Fibroblast of lung (primary cell): ENCODE results near the gene PPP2R5C. TPM values are rescaled to one million over a fixed set of nuclear protein-coding genes. Genes with fewer than 3 reads are reported as not detected.

Experiments used
- DNase-seq, 2 donors: peaks; one replicate each; pipeline versions ENCODE4 v3.0.0 to v3.0.0-alpha.2; 2010; ENCODE audit warnings: low read depth in 2 of 2
- H2AFZ ChIP-seq: 2 replicates; pipeline ENCODE4 v1.5.1; 2012; ENCODE audit warnings: low read length, control low read depth, inconsistent platforms
- H3K27ac ChIP-seq: 2 replicates; pipeline ENCODE4 v1.5.1; 2011; ENCODE audit warnings: low read length, control low read depth; ENCODE audit not compliant: insufficient read depth
- H3K27me3 ChIP-seq: 2 replicates; pipeline ENCODE4 v1.5.1; 2011; ENCODE audit warnings: mild to moderate bottlenecking, low read length; ENCODE audit not compliant: control insufficient read depth, insufficient read depth
- H3K36me3 ChIP-seq: 2 replicates; pipeline ENCODE4 v1.5.1; 2011; ENCODE audit warnings: low read length; ENCODE audit not compliant: control insufficient read depth, insufficient read depth
- H3K4me1 ChIP-seq: 2 replicates; pipeline ENCODE4 v1.5.1; 2011; ENCODE audit warnings: low read length; ENCODE audit not compliant: control insufficient read depth, insufficient read depth; ENCODE audit errors: extremely low read depth
- H3K4me2 ChIP-seq: 2 replicates; pipeline ENCODE4 v1.5.1; 2011; ENCODE audit warnings: low read length, control low read depth; ENCODE audit not compliant: insufficient read depth; ENCODE audit errors: extremely low read depth
- H3K4me3 ChIP-seq, 4 experiments: fragments of 200-600 bp in 1 of 4; sonication (generic) in 1 of 4; replicated peaks in 1 of 4; 2 replicates each; pipeline ENCODE4 v1.5.1; 2011 to 2016; ENCODE audit warnings: low read length in 4 of 4, low read depth in 3 of 4, mild to moderate bottlenecking in 3 of 4, control low read depth in 2 of 4, inconsistent platforms in 1 of 4, mixed read lengths in 1 of 4; ENCODE audit not compliant: insufficient read depth in 1 of 4; ENCODE audit errors: control extremely low read depth in 1 of 4
- H3K79me2 ChIP-seq: 2 replicates; pipeline ENCODE4 v1.5.1; 2012; ENCODE audit warnings: mild to moderate bottlenecking, low read length, inconsistent platforms; ENCODE audit not compliant: control insufficient read depth, insufficient read depth
- H3K9ac ChIP-seq: 2 replicates; pipeline ENCODE4 v1.5.1; 2011; ENCODE audit warnings: mild to moderate bottlenecking, low read length, control low read depth; ENCODE audit not compliant: insufficient read depth
- H3K9me3 ChIP-seq: 2 replicates; pipeline ENCODE4 v1.5.1; 2012; ENCODE audit warnings: low read depth, low read length; ENCODE audit not compliant: control insufficient read depth, insufficient read depth
- H4K20me1 ChIP-seq: 2 replicates; pipeline ENCODE4 v1.5.1; 2011; ENCODE audit warnings: low read length; ENCODE audit not compliant: control insufficient read depth, insufficient read depth; ENCODE audit errors: extremely low read depth
- CTCF ChIP-seq, 2 donors: IDR thresholded peaks in 1 of 2; conservative IDR thresholded peaks in 1 of 2; 1 replicate in 1 of 2; 2 replicates in 1 of 2; pipeline ENCODE4 v1.5.1; 2011 to 2012; ENCODE audit warnings: low read length in 2 of 2, control low read depth in 1 of 2, inconsistent platforms in 1 of 2, low read depth in 1 of 2, mild to moderate bottlenecking in 1 of 2
- EZH2 ChIP-seq: IDR thresholded peaks from 2 replicates; pipeline ENCODE4 v1.5.1; 2012; ENCODE audit warnings: low read length, control low read depth, mild to moderate bottlenecking; ENCODE audit errors: missing control alignments
- polyA plus RNA-seq, 2 donors: library from polyadenylated mRNA; depleted of rRNA in 1 of 2; stranded (reverse) in 1 of 2; unstranded in 1 of 2; fragments of >200 nt; gene quantifications; 2 replicates each; pipeline ENCODE4 v1.2.1, GENCODE V29; 2011 to 2012; ENCODE audit warnings: missing spikeins in 1 of 2
- total RNA-seq: library from RNA; depleted of rRNA; stranded (reverse); fragments of >200 nt; gene quantifications from 2 replicates; pipeline ENCODE4 v1.2.1, GENCODE V29; 2014

PPP2R5C gene
- total and polyA plus RNA-seq, 2 donors (not counting 1 experiment from before 2014, with no cell fraction given) = 86.0 to 116 TPM

DNA sequence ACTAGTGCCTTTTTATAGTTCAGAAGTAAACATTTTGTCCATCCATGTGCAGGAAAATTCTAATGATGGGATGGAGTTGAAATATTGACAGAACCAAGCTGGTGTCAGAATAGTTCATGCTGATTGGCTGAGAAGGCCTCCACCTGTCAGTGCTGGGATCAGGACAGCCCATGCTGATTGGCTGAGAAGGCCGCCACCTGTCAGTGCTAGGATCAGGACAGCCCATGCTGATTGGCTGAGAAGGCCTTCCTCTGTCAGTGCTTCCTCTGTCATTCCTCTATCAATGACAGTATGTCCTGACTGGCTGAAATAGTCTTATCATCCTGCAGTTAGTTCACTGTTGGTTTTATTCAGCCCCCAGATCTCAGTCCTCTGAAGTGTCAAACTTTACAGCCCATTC lies 95.7 kb downstream of the PPP2R5C start:
- no peaks in the 10 kb centered on the region for H3K9me3 ChIP-seq
- peaks cover 4% of the 10 kb centered on the region for H3K4me1 ChIP-seq
- no peaks in the 10 kb centered on the region for H3K27me3 ChIP-seq
- peaks cover 29% of the 10 kb centered on the region for H3K79me2 ChIP-seq
- peaks cover 3% of the 10 kb centered on the region for H3K36me3 ChIP-seq
- H3K9ac ChIP-seq = no peak overlapping the region
- H2AFZ ChIP-seq = no peak overlapping the region
- no peak overlapping the region for H3K4me3 ChIP-seq
- H4K20me1 ChIP-seq = no peaks in the 10 kb centered on the region
- no peak for DNase-seq
- no peak overlapping the region for H3K4me2 ChIP-seq
- no peak for TF ChIP-seq CTCF (conservative IDR thresholded peaks at IDR 0.05 in 1 of 2, IDR thresholded peaks at IDR 0.05 in 1 of 2; ENCODE audit: low read depth in 1 of 2, low read length in 2 of 2)
- TF ChIP-seq EZH2 = no peak
- no peak overlapping the region for H3K27ac ChIP-seq

GRCh38 chr14:101858791-101859537 lies 97.5 kb downstream of the PPP2R5C start:
- no peak for TF ChIP-seq EZH2
- no peak for TF ChIP-seq CTCF (conservative IDR thresholded peaks at IDR 0.05 in 1 of 2, IDR thresholded peaks at IDR 0.05 in 1 of 2; ENCODE audit: low read depth in 1 of 2, low read length in 2 of 2)

GRCh38 chr14:101859538-101859902 lies 98.0 kb downstream of the PPP2R5C start:
- DNase-seq = no peak
- Histone ChIP-seq H3K27ac (no peak overlapping the region), H2AFZ (no peak overlapping the region), H3K4me3 (no peak overlapping the region), H3K9me3 (no peaks in the 10 kb centered on the region), H3K36me3 (peaks cover 3% of the 10 kb centered on the region), H3K27me3 (no peaks in the 10 kb centered on the region), H4K20me1 (no peaks in the 10 kb centered on the region), H3K9ac (no peak overlapping the region), H3K79me2 (peaks cover 15% of the 10 kb centered on the region), H3K4me2 (no peak overlapping the region), H3K4me1 (peaks cover 4% of the 10 kb centered on the region)
- TF ChIP-seq CTCF (conservative IDR thresholded peaks at IDR 0.05 in 1 of 2, IDR thresholded peaks at IDR 0.05 in 1 of 2; ENCODE audit: low read depth in 1 of 2, low read length in 2 of 2) = no peak
- no peak for TF ChIP-seq EZH2

More at GRCh38 chr14:101858791-101859537, 97.5 kb downstream of the PPP2R5C start:
- H3K4me1 ChIP-seq = peaks cover 5% of the 10 kb centered on the region
- no peak overlapping the region for H3K4me3 ChIP-seq
- H4K20me1 ChIP-seq = no peaks in the 10 kb centered on the region
- no peaks in the 10 kb centered on the region for H3K9me3 ChIP-seq
- DNase-seq = no peak
- H3K79me2 ChIP-seq = peaks cover 20% of the 10 kb centered on the region
- H3K9ac ChIP-seq = no peak overlapping the region
- no peaks in the 10 kb centered on the region for H3K27me3 ChIP-seq
- no peak overlapping the region for H3K27ac ChIP-seq
- H3K36me3 ChIP-seq = peaks cover 3% of the 10 kb centered on the region
- H3K4me2 ChIP-seq = no peak overlapping the region
- no peak overlapping the region for H2AFZ ChIP-seq
